Right hindlimb (tissue), 1 donor: Measurements from ENCODE around the gene KIF27.
"Not testable (repeated sequence)": the region's sequence is repeated elsewhere in the genome, so short reads cannot be mapped to it uniquely, and the experiment has no call there.

Source experiments
- DNase-seq: peaks from one replicate; pipeline ENCODE4 v3.0.0-alpha.2; 2018

Gene KIF27

DNA sequence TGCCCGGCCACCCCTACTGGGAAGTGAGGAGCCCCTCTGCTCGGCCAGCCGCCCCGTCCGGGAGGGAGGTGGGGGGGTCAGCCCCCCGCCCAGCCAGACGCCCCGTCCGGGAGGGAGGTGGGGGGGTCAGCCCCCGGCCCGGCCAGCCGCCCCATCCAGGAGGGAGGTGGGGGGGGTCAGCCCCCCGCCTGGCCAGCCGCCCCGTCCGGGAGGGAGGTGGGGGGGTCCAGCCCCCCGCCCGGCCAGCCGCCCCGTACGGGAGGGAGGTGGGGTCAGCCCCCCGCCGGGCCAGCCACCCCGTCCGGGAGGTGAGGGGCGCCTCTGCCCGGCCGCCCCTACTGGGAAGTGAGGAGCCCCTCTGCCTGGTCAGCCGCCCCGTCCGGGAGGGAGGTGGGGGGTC lies 116.8 kb downstream of the KIF27 start:
- DNase-seq, result not testable (repeated sequence)

DNA sequence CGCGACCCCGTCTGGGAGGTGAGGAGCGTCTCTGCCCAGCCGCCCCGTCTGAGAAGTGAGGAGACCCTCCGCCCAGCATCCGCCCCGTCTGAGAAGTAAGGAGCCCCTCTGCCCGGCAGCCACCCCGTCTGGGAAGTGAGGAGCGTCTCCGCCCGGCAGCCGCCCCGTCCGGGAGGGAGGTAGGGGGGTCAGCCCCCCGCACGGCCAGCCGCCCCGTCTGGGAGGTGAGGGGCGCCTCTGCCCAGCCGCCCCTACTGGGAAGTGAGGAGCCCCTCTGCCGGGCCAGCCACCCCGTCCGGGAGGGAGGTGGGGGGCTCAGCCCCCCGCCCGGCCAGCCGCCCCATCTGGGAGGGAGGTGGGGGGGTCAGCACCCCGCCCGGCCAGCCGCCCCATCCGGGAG lies 117.3 kb downstream of the KIF27 start:
- DNase-seq, result not testable (repeated sequence)

GRCh38 chr9:83800236-83801033 lies 120.8 kb downstream of the KIF27 start:
- no peak for DNase-seq

DNA sequence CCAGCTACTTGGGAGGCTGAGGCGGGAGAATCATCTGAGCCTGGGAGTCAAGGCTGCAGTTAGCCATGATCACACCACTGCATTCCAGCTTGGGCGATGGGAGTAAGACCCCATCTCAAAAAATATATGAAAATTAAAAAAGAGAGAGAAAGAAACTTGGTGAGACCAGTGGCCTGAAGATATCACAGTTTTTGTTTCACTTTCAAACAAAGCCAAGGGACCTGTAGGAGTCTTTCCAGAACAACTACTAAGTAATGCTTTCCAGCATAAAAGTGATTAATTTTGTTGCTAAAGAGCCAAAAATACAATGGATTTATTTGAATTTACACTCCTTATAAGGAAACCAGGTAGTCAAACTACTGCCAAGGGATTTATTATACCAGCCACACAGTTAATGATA lies 127.2 kb downstream of the KIF27 start:
- DNase-seq, result no peak

- DNase-seq, result no peak
These were observed 128.5 kb downstream of the KIF27 start for GRCh38 chr9:83792746-83793145.
